Right renal cortex interstitium (tissue), 3 donors: ENCODE data around the gene OBP2B. TPM values are rescaled to one million over a fixed set of nuclear protein-coding genes. Genes with fewer than 3 reads are reported as not detected.
"Not testable (repeated sequence)": the region's sequence is repeated elsewhere in the genome, so short reads cannot be mapped to it uniquely, and the experiment has no call there.

Experiments
- DNase-seq, 3 donors: peaks; one replicate each; pipeline ENCODE4 v3.0.0-alpha.2; 2013; ENCODE audit warnings: low read depth in 3 of 3, low spot score in 2 of 3
- polyA plus RNA-seq, 3 donors: library from polyadenylated mRNA; unstranded; fragments of 120-200 nt; gene quantifications; one replicate each; pipeline ENCODE4 v1.2.1, GENCODE V29; 2013; ENCODE audit not compliant: insufficient read length in 3 of 3

Gene OBP2B
- polyA plus RNA-seq, 3 donors = 0.64 TPM; not detected in 2

DNA sequence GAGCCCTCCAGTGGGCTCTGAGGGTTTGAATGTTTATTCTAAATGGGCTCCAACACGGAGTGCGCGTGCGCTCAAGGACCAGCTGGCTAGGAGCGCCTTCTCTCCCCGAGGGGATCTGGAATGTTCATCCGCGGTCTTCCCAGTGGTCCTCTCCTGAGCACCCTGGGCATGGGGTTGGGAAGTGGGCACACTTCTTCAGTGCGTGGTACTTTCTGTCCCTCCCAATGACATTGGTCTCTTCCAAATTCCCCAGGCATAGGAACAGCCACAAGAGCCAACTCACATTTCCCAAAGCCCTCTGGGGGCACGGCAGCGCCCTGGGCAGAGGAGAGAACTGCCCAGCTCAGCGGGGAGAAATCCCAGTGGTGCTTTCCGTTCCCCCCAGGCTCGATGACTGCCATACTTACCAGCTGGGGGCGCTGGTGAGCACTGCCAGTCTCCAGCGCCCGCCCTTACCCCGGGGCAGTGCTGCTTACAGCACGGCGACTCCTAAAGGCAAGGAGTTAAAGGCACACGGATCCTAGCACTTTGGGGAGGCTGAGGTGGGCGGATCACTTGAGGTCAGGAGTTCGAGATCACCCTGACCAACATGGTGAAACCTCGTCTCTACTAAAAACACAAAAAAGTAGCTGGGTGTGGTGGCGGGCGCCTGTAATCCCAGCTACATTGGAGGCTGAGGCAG, 29.9 kb upstream of the OBP2B start:
- DNase-seq = peak in 2 of 3 donors; percentile 44 to 49

DNA sequence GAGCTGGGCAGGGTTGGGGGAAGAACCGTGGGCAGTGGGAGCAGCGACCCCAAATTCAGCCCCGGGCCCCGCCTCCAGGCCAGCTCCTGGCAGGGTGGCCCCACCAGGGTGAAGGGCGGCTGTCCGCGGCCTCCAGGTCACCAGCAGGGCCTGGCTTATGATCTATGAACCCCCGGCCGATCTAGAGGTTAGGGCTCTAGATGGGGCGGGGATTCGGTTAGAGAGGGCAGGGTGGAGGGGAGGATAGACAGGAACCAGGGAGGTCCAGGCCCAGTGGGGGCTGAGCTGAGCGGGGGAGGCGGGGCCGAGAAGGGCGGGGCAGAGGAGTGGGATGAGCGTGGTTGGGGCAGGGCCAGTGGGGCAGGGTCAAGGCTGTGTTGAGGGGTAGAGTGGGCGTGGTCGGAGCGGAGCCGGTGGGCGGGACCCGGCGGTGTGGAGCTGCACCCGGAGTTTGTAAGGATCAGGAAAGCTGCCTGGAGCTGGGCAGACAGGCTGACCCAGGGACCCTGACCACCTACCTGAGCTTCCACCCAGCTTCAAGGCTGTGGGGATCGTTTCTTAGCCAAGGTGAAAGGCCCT, 29.3 kb upstream of the OBP2B start:
- no peak for DNase-seq

GRCh38 chr9:133237035-133237731, 28.1 kb upstream of the OBP2B start:
- peak in 2 of 3 donors; percentile 26 to 49 for DNase-seq

GRCh38 chr9:133236291-133237034, 27.4 kb upstream of the OBP2B start:
- not testable (repeated sequence) for DNase-seq

DNA sequence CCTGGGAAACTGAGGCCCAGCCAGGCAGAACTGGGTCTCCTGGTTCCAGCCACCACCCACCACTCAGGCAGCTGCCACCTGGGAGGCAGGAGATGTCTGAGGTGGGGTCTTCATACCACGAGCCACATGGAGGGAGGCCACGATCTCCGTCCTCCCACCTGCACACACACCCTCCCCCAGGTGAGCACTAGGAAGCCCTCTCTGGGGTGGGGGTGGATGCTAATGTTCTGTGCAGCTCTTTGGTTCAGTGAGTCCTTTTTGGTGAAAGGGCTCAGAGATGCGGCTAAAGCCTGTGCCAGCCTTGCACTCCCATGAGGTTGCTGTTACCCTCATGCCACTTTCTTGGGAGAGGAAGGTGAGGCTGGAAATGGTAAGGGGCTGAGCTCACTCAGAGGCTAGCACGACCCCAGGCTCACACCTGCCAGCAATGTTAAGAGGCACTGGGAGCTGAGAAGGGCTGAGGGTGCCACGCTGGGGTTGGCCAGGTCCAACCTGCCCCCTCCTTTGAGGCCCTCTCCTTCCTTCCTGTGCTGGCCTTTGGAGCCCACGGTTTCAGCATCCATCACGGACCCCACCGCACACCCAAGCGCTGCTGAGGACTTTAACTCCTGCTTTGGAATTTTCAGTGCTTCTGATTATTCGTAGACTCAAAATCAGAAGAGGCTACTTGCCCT, 26.6 kb upstream of the OBP2B start:
- no peak for DNase-seq

DNA sequence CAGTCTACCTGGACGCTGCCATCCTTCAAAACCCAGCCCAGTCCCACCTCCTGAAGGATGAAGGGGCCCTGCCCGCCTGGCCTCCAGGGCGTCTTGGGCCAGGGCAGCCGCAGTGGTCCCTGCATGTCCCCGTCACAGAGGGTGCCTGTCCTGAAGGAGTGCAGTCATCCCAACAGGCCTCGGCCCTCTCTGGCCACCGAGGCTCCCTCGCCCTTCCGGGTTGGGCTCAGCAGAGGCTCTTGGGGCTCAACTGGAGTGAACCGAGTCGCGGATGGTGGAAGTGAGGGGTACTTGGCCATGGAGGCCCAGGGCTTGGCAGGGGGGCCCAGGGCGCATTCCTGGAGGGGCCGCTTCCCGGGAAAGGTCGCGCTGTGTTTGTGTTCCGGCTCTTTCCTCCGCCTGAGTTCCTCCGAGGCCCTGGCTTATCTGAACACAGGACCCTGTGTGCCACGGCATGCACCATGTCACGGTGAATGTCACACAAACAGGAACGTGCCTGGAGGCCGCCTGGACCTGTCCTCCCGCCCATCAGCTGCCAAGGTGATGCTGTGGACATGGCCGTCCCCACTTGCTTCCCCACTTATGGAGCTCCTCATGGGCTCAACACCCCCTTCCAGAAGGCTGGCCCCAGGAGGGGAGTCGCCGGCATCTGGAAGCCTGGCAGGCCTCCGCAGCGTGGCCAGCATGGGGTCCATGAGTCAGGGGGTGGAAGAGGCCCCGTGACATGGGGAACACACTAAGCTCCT, 25.7 kb upstream of the OBP2B start:
- DNase-seq = no peak

DNA sequence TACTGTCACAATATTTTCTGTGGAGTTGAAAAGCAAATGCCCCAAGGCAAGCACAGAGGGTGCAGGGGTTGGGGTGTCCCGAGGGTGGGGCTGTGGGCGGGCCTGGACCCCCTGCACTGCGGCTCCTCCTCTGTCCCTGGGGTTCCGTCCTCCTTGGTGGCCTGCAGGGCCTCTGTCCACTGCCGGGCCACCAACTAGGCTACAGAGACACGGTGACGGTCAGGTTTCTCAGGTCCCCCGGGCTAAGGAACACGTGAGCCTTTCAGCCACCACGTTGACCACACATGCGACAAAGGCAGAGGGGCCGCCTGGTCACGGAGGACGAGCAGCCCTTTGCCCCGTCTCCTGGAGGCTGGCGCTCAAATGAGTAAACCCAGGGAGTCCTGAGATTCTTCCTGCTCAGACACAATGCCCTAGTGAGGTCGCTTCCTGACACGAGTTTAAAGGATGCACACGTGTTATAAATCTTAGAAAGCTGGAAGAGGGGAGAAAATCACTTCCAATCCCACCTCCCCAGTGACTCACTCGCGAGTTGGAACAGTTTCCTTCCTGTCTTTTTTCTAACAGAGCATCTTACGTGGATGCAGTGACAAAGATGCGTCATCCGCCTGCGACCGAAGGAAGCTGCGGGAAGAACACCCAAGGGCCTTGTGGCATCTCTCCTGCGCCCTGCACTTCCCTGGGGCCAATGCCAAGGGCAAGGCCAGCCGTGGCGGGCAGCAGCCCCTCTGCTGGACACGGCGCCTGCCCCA, 24.8 kb upstream of the OBP2B start:
- DNase-seq = no peak

GRCh38 chr9:133231934-133232568, 23.0 kb upstream of the OBP2B start:
- not testable (repeated sequence) for DNase-seq

GRCh38 chr9:133230514-133230913, 21.5 kb upstream of the OBP2B start:
- DNase-seq = not testable (repeated sequence)

DNA sequence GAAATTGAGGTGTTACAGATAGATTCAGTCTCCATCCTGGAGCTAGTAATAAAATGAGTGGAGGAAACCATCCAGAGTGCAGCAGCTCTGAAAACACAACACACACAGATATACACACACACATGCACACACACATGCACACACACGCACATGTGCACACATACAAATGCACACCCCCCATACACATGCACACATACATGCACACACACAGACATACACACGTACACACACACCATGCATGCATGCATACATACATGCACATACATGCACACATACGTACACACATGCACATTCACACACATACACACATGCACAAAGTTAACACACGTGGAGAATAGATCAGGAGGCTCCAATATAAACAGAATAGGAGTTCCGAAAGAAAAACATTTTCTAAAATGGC, 21.0 kb upstream of the OBP2B start:
- no peak for DNase-seq

DNA sequence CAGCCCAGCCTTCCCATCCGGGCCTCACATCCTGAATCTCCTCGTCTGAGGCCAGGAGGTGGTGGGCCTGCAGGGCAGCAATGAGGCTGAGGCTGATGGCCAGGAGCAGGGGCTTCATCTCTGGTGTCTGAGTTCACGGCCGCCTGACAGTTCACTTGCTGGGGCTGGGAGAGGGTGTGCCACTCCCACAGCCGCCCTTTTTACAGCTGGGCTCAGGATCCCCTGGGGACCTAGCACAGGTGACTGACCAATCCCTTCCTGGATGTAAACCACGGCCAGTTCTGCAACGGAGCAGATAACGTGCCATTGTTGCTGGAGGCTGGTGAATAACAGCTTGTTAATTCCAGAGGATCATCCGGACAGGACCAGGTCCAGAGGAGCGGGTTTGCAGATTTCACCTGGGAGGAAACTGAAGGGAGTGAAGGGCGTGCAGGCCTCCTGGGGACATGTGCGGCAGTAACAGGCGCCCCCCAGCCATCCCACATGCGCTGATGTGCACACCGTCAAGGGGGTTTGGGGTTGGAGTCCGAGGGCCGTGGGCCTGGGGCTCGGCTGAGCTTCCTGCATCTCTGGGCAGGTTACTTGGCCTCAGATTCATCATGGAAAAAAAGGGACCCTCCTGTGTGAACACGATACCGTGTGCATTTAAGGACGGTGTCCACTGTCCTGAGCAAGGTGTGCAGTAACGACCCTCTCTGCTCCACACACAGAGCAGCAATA, 19.6 kb upstream of the OBP2B start:
- not testable (repeated sequence) for DNase-seq

- DNase-seq = not testable (repeated sequence)
Measured at GRCh38 chr9:133227996-133228395, 18.9 kb upstream of the OBP2B start.

DNA sequence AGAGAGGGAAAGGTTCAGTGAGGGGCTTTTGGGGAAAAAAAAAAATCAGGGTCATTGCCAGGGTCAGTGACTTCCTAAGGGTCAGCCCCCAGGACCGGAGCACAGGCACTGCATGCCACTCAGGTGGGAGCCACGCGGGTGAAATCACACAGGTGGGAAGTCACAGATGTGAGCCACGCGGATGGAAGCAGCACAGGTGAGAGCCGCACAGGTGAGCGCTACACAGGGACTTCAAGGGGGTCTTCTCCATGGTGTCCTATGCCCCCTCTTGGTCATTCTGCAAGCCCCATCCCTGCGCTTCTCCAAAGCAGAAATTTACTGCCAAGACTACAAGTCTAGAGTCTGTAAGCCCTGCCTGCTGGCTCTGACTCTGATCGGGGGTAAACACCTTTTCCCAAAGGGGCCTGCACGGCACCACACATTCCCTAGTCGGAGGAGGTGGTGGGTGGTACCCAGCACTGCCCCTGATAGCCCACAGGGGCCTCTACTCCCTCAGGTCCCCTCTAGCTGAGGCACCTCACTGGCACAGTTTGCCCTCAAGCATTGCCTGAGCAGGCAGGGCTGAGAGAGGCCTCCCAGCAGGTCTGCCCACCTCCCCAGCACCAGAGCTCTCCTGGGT, 18.3 kb upstream of the OBP2B start:
- DNase-seq = no peak

- DNase-seq = no peak
Measured at GRCh38 chr9:133226219-133227171, 17.4 kb upstream of the OBP2B start.

GRCh38 chr9:133225171-133226011, 16.3 kb upstream of the OBP2B start:
- no peak for DNase-seq

- DNase-seq = no peak
Measured at GRCh38 chr9:133224762-133225161, 15.7 kb upstream of the OBP2B start.
